GM23248 (cell line): ENCODE data around the gene NSMF.

Experiments
- EZH2 ChIP-seq: fragments of 200-600 bp; sonication (generic); IDR thresholded peaks from 2 replicates; pipeline ENCODE4 v1.6.1; 2018; ENCODE audit warnings: antibody characterized with exemption, mild to moderate bottlenecking; ENCODE audit not compliant: insufficient read depth, poor library complexity, severe bottlenecking
- EZH2phosphoT487 ChIP-seq: fragments of 200-600 bp; sonication (generic); IDR thresholded peaks from 2 replicates; pipeline ENCODE4 v1.6.1; 2018; ENCODE audit warnings: antibody characterized with exemption, moderate library complexity, mild to moderate bottlenecking, low read depth; ENCODE audit not compliant: insufficient read depth

- TF ChIP-seq EZH2 (no peak), EZH2phosphoT487 (no peak)
Observed at GRCh38 chr9:137502008-137502911, 43.1 kb upstream of the NSMF start.
